SH-SY5Y (cell line): ENCODE measurements around the gene RRAS2.

Experiments used
- GATA2 ChIP-seq: IDR thresholded peaks from 2 replicates; pipeline ENCODE4 v1.6.1; 2011; ENCODE audit warnings: mild to moderate bottlenecking, low read depth, low read length
- GATA3 ChIP-seq: IDR thresholded peaks from 2 replicates; pipeline ENCODE4 v1.6.1; 2011; ENCODE audit warnings: low read depth, mild to moderate bottlenecking, low read length, moderate library complexity

- no peak for TF ChIP-seq GATA3
- TF ChIP-seq GATA2 = no peak
Observed at GRCh38 chr11:14373941-14374646, 15.1 kb upstream of the RRAS2 start.
